ENCODE data around the gene SPEF2. TPM values are rescaled to one million over a fixed set of nuclear protein-coding genes. Genes with fewer than 3 reads are reported as not detected.
"Not testable (repeated sequence)": the region's sequence is repeated elsewhere in the genome, so short reads cannot be mapped to it uniquely, and the experiment has no call there.

The SPEF2 gene
- polyA plus RNA-seq, 2 of the 4 experiments (the other 2 are of a cell fraction) = 2.2 to 8.7 TPM

DNA sequence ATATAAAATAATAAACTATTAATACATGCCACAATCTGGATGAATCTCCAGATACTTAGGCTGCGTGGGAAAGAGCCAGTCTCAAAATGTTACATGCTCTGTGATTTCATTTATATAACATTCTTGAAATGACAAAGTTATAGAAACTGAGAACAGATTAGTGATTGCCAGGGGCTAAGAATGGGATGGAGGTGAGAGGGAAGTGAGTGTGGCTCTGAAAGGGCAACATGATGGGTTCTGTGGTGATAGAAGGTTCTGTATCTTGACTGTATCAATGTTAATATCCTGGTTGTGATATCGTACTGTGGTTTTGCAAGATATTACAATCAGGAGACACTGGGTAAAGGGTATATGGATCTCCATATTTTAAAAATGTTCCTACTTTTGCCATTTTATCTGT lies 50.7 kb downstream of the SPEF2 start:
- 89% methylated on average over 2 of the region's 2 CpGs for WGBS (ENCODE audit: missing lambda C conversion rate)
- no peaks in the 10 kb centered on the region for H3K9me3 ChIP-seq
- no peak for FAIRE-seq
- H3K4me1 ChIP-seq = no peaks in the 10 kb centered on the region
- ChIA-PET POLR2A (no interaction called here), CTCF (no interaction called here)
- no peak for DNase-seq (ENCODE audit: low read depth in 1 of 2, low spot score in 1 of 2)
- no peak overlapping the region for H3K4me3 ChIP-seq
- TF ChIP-seq CBX2 (IDR thresholded peaks at IDR 0.05; ENCODE audit: borderline replicate concordance, low read depth) (no peak), CHD2 (IDR thresholded peaks at IDR 0.05; ENCODE audit: low read length, partially characterized antibody) (no peak), GATA3 (IDR thresholded peaks at IDR 0.05; ENCODE audit: borderline replicate concordance) (no peak), TFCP2L1 (CRISPR knock-in tag; IDR thresholded peaks at IDR 0.05) (no peak), RARB (CRISPR knock-in tag; IDR thresholded peaks at IDR 0.05) (no peak), HOXB13 (CRISPR knock-in tag; IDR thresholded peaks at IDR 0.05; ENCODE audit: low read depth) (no peak), FOSB (CRISPR knock-in tag; IDR thresholded peaks at IDR 0.05) (no peak), EP300 (IDR thresholded peaks at IDR 0.05) (no peak), NR3C1 (IDR thresholded peaks at IDR 0.05) (no peak), HDAC2 (IDR thresholded peaks at IDR 0.05) (no peak)
- TF ChIP-seq, protein P1, sequence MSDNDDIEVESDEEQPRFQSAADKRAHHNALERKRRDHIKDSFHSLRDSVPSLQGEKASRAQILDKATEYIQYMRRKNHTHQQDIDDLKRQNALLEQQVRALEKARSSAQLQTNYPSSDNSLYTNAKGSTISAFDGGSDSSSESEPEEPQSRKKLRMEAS (IDR thresholded peaks at IDR 0.05) = no peak
- ATAC-seq = no peak
- no peak overlapping the region for H3K4me2 ChIP-seq
- no peak overlapping the region for H3K27ac ChIP-seq

DNA sequence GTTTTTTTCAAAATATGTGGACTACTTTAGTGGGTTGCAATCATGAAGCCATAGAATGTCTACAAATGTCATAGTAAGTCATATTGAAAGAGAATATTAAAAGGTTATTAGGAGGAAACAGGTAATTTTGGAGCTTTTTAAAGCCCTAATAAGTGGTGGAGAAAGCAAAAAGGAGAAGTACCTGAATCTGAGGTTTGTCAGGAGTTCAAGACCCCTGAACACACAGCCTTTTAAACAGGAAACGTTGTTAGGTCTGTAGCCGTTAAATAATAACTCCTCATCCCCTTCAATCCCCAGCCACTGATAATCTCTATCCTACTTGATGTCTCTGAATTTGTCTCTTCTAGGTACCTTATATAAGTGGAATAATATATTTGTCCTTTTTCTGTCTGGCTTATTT lies 51.1 kb downstream of the SPEF2 start:
- no peaks in the 10 kb centered on the region for H3K4me1 ChIP-seq
- H3K27ac ChIP-seq = no peak overlapping the region
- 84% methylated on average over 2 of the region's 2 CpGs for WGBS (ENCODE audit: missing lambda C conversion rate)
- ATAC-seq (no peak), FAIRE-seq (no peak), DNase-seq (ENCODE audit: low read depth in 1 of 2, low spot score in 1 of 2) (no peak)
- H3K4me3 ChIP-seq = no peak overlapping the region
- no peak for TF ChIP-seq NFE2L2 (conservative IDR thresholded peaks at IDR 0.05; ENCODE audit: low read length)
- H3K4me2 ChIP-seq = no peak overlapping the region
- ChIA-PET CTCF (no interaction called here), POLR2A (no interaction called here)
- H3K9me3 ChIP-seq = no peaks in the 10 kb centered on the region

DNA sequence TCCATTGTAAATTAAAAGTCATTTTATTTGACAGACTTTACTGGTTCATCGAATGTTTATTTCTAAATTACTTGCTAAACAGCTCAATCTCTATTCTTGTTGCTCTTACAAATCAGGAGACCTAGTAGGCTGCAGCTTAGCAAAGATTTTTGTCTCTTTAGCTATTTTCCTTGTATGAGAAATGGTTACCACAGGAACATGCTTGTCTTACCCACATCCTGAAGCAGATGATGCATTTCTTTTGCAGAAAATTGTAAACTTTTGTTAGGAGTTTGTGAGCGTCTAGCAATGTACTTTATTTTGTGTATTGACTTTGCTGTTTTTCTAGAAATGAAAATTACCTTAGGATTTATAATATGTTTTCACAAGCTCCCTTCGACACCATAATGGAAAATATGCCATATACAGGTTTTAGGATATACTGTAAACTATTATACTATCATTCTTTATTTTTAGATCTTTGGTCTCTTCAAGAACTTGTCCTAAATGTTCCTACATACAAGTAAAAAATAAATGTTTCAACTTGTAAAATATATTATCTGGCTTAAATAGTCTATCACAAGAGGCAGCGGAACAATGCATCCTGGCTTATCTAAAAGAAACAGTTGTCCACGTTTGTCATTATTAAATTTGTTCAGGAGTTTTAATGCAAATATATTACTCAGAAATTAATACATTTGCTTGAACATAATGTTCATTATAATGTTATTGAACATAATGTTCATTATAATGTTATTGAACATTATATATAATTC lies 54.1 kb downstream of the SPEF2 start:
- no peak for TF ChIP-seq HEYL (CRISPR knock-in tag; IDR thresholded peaks at IDR 0.05)
- no peak for TF ChIP-seq NR3C1 (IDR thresholded peaks at IDR 0.05)
- no peak for TF ChIP-seq RNF2 (IDR thresholded peaks at IDR 0.05; ENCODE audit: borderline replicate concordance, low read depth)
- TF ChIP-seq ZNF302 (CRISPR knock-in tag; IDR thresholded peaks at IDR 0.05) = no peak
- TF ChIP-seq, protein P2, sequence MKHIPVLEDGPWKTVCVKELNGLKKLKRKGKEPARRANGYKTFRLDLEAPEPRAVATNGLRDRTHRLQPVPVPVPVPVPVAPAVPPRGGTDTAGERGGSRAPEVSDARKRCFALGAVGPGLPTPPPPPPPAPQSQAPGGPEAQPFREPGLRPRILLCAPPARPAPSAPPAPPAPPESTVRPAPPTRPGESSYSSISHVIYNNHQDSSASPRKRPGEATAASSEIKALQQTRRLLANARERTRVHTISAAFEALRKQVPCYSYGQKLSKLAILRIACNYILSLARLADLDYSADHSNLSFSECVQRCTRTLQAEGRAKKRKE (CRISPR knock-in tag; IDR thresholded peaks at IDR 0.05; ENCODE audit: low read depth) = no peak
- TF ChIP-seq, protein P3, sequence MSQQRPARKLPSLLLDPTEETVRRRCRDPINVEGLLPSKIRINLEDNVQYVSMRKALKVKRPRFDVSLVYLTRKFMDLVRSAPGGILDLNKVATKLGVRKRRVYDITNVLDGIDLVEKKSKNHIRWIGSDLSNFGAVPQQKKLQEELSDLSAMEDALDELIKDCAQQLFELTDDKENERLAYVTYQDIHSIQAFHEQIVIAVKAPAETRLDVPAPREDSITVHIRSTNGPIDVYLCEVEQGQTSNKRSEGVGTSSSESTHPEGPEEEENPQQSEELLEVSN (IDR thresholded peaks at IDR 0.05; ENCODE audit: borderline replicate concordance, low read depth) = no peak
- DNase-seq (ENCODE audit: low read depth in 1 of 2, low spot score in 1 of 2) (no peak), FAIRE-seq (no peak), ATAC-seq (no peak)
- H3K4me1 ChIP-seq = no peaks in the 10 kb centered on the region
- no peak overlapping the region for H3K27ac ChIP-seq
- H3K4me2 ChIP-seq = no peak overlapping the region
- CTCF ChIA-PET = no interaction called here
- no peaks in the 10 kb centered on the region for H3K9me3 ChIP-seq
- no peak overlapping the region for H3K4me3 ChIP-seq
- WGBS (ENCODE audit: missing lambda C conversion rate) = 60% methylated on average over 5 of the region's 5 CpGs
- POLR2A ChIA-PET = no interaction called here

DNA sequence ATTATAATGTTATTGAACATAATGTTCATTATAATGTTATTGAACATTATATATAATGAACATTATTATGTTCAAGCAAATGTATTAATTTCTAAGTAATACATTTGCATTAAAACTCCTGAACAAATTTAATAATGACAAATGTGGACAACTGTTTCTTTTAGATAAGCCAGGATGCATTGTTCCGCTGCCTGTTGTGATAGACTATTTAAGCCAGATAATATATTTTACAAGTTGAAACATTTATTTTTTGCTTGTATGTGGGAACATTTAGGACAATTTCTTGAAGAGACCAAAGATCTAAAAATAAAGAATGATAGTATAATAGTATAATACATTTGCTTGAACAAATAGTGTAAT lies 54.6 kb downstream of the SPEF2 start:
- H3K4me3 ChIP-seq; CTCF ChIA-PET; H3K27ac ChIP-seq; POLR2A ChIA-PET; DNase-seq (ENCODE audit: low read depth in 1 of 2, low spot score in 1 of 2); H3K9me3 ChIP-seq; H3K4me1 ChIP-seq; FAIRE-seq; ATAC-seq; H3K4me2 ChIP-seq: not testable (repeated sequence)
- WGBS (ENCODE audit: missing lambda C conversion rate) = 32% methylated on average over 1 of the region's 1 CpG

Measured in A549 (cell line).